ENCODE results near the gene ZNF213.
"Not testable (repeated sequence)": the region's sequence is repeated elsewhere in the genome, so short reads cannot be mapped to it uniquely, and the experiment has no call there.

The ZNF213 gene

DNA sequence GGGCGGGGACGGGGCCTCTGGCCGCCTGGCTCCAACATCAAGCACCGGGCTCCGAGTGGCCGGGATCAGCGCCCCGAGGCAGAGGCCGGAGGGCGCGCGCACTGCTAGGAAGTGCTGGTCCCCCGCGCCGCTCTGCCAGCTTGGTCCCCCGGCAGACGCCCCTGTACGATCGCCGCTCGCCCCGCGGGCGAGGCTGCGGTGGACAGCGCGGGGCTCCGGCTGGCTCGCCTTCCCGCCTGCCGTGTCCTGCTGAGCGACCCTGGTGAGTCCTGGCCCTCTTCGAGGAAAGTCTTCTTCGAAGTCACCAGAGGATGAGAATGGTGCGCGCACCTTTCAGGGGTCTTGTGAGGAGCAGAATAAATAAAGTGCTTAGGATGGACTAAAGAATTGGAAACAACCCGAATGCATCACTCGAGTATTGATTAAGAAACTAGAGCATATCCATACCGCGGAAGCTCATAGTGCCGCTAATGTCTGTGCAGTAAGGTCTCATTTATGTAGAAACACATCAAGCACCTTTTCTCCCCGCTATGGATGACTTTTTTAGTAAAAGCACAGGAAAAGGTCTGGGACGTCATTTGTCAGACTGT is 392 bp downstream of the ZNF213 start:
- H3K4me1 Mint-ChIP-seq (ENCODE audit: low read depth), result peaks cover 27% of the 10 kb centered on the region
- H3K9me3 Mint-ChIP-seq, result no peaks in the 10 kb centered on the region
- H3K36me3 Mint-ChIP-seq (ENCODE audit: low read depth), result peaks cover 56% of the 10 kb centered on the region
- H3K27ac Mint-ChIP-seq, result peak overlapping the region; percentile 97
- H3K4me3 Mint-ChIP-seq, result peak overlapping the region; percentile 99
- no peaks in the 10 kb centered on the region for H3K27me3 Mint-ChIP-seq
- no peak for DNase-seq

DNA sequence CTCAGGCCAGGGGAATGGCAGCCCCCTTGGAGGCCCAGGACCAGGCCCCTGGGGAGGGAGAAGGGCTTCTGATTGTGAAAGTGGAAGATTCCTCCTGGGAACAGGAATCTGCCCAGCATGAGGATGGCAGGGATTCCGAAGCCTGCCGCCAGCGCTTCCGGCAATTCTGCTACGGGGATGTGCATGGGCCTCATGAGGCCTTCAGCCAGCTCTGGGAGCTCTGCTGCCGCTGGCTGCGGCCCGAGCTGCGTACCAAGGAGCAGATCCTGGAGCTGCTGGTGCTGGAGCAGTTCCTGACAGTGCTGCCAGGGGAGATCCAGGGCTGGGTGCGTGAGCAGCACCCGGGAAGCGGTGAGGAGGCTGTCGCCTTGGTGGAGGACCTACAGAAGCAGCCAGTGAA is 2.4 kb downstream of the ZNF213 start:
- H3K27me3 Mint-ChIP-seq, result no peaks in the 10 kb centered on the region
- peaks cover 53% of the 10 kb centered on the region for H3K36me3 Mint-ChIP-seq (ENCODE audit: low read depth)
- H3K9me3 Mint-ChIP-seq, result no peaks in the 10 kb centered on the region
- no peak overlapping the region for H3K4me3 Mint-ChIP-seq
- DNase-seq, result no peak
- peak overlapping the region; percentile 29 for H3K27ac Mint-ChIP-seq
- H3K4me1 Mint-ChIP-seq (ENCODE audit: low read depth), result peaks cover 20% of the 10 kb centered on the region

DNA sequence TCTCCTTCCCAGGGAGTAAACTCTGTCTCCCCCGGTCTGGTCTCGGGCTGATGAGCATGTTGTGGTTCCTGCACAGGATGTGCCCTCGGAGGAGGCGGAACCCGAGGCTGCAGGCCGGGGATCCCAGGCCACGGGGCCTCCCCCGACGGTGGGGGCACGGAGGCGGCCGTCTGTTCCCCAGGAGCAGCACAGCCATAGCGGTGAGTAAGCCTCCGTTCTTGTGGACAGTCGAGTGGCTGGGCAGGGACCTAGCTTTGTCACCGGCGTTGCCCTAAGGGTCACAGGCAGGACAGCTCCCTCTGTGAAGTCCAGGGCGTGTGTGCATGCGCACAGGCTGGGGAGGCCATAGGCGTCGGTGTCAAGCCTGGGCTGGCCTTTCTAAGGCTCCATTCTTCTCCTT is 3.5 kb downstream of the ZNF213 start:
- no peaks in the 10 kb centered on the region for H3K9me3 Mint-ChIP-seq
- H3K4me1 Mint-ChIP-seq (ENCODE audit: low read depth), result peaks cover 15% of the 10 kb centered on the region
- no peak overlapping the region for H3K27ac Mint-ChIP-seq
- no peak for DNase-seq
- H3K36me3 Mint-ChIP-seq (ENCODE audit: low read depth), result peaks cover 54% of the 10 kb centered on the region
- no peaks in the 10 kb centered on the region for H3K27me3 Mint-ChIP-seq
- no peak overlapping the region for H3K4me3 Mint-ChIP-seq

DNA sequence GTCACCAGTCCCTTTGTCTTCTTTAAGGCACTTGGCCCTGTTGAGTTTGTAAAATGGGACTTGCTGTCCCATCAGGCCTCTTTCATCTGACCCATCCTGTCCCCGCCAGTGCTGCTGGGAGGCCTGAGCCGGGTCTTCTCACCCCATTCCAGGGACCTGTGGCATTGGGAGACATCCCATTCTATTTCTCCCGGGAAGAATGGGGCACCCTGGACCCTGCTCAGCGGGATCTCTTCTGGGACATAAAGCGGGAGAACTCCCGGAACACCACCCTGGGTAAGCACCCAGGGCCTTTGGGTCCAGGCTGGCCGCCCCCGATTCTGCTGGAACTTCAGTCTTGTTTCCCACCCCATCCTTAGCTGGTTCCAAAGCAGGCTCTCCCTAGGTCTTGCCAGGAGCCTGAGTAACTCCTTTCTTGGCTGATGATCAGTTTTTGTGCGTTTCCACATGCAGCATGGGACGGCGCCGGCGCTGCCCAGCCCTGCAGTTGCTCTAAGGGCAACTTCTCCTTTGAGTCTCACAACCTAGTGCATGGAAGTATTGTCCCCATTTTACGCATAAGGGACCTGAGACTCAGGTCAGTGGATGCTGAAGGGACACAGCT is 4.1 kb downstream of the ZNF213 start:
- DNase-seq, result no peak
- H3K4me3 Mint-ChIP-seq, result no peak overlapping the region
- no peaks in the 10 kb centered on the region for H3K9me3 Mint-ChIP-seq
- H3K27me3 Mint-ChIP-seq, result no peaks in the 10 kb centered on the region
- H3K36me3 Mint-ChIP-seq (ENCODE audit: low read depth), result peaks cover 51% of the 10 kb centered on the region
- no peak overlapping the region for H3K27ac Mint-ChIP-seq
- H3K4me1 Mint-ChIP-seq (ENCODE audit: low read depth), result peaks cover 12% of the 10 kb centered on the region

DNA sequence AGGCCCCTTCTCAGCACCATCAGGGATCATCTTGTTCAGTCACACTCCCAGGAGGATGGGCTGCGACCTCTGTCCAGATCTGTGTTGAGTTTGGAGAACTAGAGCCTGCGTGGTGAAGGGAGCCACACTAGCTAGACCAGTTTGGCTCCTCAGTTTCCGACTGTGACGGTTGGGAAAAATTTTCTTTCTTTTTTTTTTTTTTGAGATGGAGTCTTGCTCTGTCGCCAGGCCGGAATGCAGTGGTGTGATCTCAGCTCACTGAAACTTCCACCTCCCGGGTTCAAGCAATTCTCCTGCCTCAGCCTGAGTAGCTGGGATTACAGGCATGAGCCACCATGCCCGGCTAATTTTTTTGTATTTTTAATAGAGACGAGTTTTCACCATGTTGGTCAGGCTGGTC is 4.7 kb downstream of the ZNF213 start:
- not testable (repeated sequence) for H3K9me3 Mint-ChIP-seq, H3K4me3 Mint-ChIP-seq, H3K27ac Mint-ChIP-seq, DNase-seq, H3K27me3 Mint-ChIP-seq
- peaks cover 45% of the 10 kb centered on the region for H3K36me3 Mint-ChIP-seq (ENCODE audit: low read depth)
- H3K4me1 Mint-ChIP-seq (ENCODE audit: low read depth), result peaks cover 12% of the 10 kb centered on the region

DNA sequence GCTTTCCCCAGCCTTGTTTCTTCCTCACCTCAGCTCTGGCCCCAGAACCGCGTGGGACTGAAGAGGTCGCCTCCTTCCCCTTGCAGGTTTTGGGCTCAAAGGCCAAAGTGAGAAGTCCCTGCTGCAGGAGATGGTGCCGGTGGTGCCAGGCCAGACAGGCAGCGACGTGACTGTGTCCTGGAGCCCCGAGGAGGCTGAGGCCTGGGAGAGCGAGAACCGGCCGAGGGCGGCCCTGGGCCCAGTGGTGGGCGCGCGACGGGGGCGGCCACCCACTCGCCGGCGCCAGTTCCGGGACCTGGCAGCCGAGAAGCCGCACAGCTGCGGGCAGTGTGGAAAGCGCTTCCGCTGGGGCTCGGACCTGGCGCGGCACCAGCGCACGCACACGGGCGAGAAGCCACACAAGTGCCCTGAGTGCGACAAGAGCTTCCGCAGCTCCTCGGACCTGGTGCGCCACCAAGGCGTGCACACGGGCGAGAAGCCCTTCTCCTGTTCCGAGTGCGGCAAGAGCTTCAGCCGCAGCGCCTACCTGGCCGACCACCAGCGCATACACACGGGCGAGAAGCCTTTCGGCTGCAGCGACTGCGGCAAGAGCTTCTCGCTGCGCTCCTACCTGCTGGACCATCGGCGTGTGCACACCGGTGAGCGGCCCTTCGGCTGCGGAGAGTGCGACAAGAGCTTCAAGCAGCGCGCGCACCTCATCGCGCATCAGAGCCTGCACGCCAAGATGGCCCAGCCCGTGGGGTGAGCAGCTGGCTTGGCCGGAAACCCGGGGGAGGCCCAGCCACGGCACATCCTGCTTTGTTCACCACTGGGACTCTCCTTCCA is 6.0 kb downstream of the ZNF213 start:
- Mint-ChIP-seq H3K4me3 (no peak overlapping the region), H3K27ac (no peak overlapping the region), H3K4me1 (ENCODE audit: low read depth) (peaks cover 8% of the 10 kb centered on the region), H3K9me3 (no peaks in the 10 kb centered on the region), H3K36me3 (ENCODE audit: low read depth) (peaks cover 40% of the 10 kb centered on the region), H3K27me3 (no peaks in the 10 kb centered on the region)
- DNase-seq, result no peak

DNA sequence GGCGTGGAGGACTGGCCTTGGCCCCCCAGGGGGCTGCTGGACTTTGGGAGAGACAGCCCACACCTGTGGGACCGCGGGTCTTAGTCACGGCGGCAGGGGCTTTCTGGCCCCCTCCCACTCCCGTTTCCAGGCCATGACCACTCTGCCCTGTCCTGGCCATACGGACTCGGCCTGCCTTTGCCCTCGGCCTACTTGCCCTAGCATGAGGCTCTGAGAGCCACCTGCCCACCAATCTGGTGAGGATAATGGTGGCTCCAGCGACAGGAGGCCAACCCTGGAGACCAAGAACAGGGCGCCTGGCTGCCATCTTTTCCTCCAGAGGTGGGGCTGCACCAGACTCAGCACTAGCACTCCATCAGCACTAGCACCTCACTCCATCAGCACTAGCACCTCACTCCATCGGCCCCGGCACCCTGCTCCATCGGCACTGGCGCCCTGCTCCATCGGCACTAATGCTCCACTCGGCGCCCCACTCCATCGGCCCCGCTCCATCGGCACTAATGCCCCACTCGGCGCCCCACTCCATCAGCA is 7.0 kb downstream of the ZNF213 start:
- no peak for DNase-seq
- no peak overlapping the region for H3K27ac Mint-ChIP-seq
- no peak overlapping the region for H3K4me3 Mint-ChIP-seq
- peaks cover 40% of the 10 kb centered on the region for H3K36me3 Mint-ChIP-seq (ENCODE audit: low read depth)
- no peaks in the 10 kb centered on the region for H3K27me3 Mint-ChIP-seq
- peaks cover 3% of the 10 kb centered on the region for H3K4me1 Mint-ChIP-seq (ENCODE audit: low read depth)
- no peaks in the 10 kb centered on the region for H3K9me3 Mint-ChIP-seq

DNA sequence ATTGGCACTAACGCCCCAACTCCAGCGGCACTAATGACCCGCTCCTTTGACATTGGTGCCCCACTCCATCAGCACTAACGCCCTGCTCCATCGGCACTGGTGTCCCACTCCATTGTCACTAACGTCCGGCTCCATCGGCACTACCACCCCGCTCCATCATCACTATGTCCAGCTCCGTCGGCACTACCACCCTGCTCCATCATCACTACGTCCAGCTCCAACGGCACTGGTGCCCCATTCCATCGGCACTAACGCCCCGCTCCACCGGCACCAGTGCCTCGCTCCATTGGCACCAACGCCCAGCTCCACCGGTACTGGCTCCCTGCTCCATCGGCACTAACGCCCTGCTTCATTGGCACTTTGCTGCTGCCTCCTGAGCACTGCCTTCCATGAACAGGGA is 7.5 kb downstream of the ZNF213 start:
- Mint-ChIP-seq H3K36me3 (ENCODE audit: low read depth) (peaks cover 39% of the 10 kb centered on the region), H3K27ac (no peak overlapping the region), H3K27me3 (no peaks in the 10 kb centered on the region), H3K4me3 (no peak overlapping the region), H3K9me3 (no peaks in the 10 kb centered on the region), H3K4me1 (ENCODE audit: low read depth) (no peaks in the 10 kb centered on the region)
- DNase-seq, result no peak

DNA sequence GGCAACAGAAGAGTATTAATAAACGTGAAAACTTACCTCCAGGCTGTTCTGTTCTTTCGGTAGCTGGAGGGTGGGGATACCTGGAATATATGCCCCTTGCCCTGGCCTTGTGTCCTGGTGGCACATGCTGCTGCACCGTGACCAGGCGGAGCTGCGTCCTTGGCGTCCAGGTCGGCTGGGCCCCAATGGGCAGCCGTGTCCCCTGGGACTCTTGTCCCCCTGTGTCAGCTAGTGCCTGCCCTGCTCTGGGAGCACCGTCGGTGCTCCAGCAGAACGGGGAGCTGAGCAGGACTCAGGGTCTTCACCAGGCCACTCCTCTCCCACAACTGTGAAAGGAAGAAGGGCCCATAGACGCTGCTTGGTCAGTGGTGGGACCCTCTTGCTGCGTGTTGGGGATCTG is 7.9 kb downstream of the ZNF213 start:
- no peak overlapping the region for H3K27ac Mint-ChIP-seq
- H3K4me1 Mint-ChIP-seq (ENCODE audit: low read depth), result no peaks in the 10 kb centered on the region
- H3K36me3 Mint-ChIP-seq (ENCODE audit: low read depth), result peaks cover 35% of the 10 kb centered on the region
- H3K4me3 Mint-ChIP-seq, result no peak overlapping the region
- no peaks in the 10 kb centered on the region for H3K27me3 Mint-ChIP-seq
- no peak for DNase-seq
- no peaks in the 10 kb centered on the region for H3K9me3 Mint-ChIP-seq

DNA sequence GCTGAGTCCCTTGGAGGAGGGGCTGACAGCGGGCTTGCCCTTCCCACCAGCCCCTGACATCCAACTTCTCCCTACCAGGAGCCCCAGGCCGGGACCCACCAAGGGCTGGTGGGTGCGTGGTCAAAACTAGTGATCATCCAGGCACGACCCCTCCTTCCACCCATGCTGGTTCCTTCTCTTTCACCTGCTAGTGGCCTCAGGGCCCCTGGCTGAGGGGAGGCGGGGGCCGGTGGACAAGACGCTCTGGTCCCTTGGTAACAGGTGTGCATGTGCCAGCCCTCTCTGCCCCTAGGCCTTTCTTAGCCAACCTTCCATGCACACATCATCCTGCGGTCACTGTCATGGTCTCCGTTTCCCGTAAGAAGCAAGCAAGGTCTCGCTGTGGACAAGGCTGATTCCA is 8.4 kb downstream of the ZNF213 start:
- no peaks in the 10 kb centered on the region for H3K27me3 Mint-ChIP-seq
- peaks cover 30% of the 10 kb centered on the region for H3K36me3 Mint-ChIP-seq (ENCODE audit: low read depth)
- H3K27ac Mint-ChIP-seq, result no peak overlapping the region
- DNase-seq, result no peak
- no peaks in the 10 kb centered on the region for H3K9me3 Mint-ChIP-seq
- H3K4me1 Mint-ChIP-seq (ENCODE audit: low read depth), result no peaks in the 10 kb centered on the region
- no peak overlapping the region for H3K4me3 Mint-ChIP-seq

DNA sequence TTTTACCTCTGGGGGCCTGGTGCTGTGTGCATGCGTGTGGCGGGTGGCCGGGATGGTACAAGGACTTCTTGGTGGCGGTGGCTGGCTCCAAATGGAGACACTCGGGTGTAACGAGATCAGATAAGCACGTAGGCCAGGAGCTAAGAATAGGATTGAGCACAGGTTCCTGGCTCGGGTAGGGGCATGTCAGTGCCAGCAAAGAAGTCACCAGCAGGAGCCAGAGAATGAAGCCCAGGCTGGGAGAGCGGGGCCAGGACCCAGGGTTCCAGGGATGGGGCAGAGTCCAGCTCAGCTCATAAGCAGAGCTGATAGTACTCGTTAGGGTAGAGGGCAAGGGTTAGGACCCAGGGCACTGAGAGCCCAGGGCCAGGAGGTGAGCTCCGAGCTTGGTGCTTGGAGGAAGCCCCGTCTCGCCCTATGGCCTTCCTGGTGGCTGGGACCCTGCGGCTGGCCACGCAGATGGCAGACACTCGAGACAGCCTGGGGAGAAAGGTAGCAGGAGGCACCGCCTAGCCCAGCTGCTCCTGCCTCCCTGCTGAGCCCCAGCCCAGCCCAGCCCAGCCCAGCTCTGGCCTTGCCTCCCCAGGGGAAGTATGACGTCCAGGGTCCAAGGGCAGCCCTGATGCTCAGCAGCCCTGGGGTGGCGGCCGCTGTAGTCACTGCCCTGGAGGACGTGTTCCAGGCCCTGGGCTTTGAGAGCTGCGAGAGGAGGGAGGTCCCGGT is 8.9 kb downstream of the ZNF213 start:
- H3K36me3 Mint-ChIP-seq (ENCODE audit: low read depth), result peaks cover 28% of the 10 kb centered on the region
- H3K27me3 Mint-ChIP-seq, result no peaks in the 10 kb centered on the region
- no peaks in the 10 kb centered on the region for H3K9me3 Mint-ChIP-seq

DNA sequence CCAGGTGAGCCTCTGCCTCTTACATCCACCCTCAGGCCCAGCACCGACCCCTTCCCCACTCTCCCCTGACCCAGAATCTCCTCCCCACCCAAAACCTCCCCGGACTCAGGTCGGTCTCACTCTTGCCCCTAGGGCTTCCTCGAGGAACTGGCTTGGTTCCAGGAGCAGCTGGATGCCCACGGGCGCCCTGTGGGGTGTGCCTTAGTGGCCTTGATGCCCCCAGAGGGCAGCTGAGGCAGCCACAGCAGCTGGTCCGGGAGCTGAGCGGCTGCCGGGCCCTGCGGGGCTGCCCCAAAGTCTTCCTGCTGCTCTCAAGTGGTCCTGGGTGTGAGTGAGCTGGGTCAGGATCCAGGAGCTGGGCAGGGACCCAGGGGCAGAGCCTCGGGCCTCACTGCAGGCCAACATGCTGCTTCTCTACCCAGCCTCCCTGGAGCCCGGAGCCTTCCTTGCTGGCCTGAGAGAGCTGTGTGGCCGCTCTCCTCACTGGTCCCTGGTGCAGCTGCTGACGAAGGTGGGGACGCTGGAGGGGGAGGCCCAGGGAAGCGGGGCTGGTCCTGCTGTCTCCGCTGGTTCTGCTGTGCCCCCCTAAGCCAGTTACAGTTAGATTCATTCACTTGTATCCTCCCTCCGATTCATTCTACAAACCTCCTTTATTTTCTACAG is 9.6 kb downstream of the ZNF213 start:
- no peak for DNase-seq
- H3K36me3 Mint-ChIP-seq (ENCODE audit: low read depth), result peaks cover 22% of the 10 kb centered on the region
- peaks cover 6% of the 10 kb centered on the region for H3K4me1 Mint-ChIP-seq (ENCODE audit: low read depth)
- H3K27me3 Mint-ChIP-seq, result no peaks in the 10 kb centered on the region
- no peak overlapping the region for H3K4me3 Mint-ChIP-seq
- no peaks in the 10 kb centered on the region for H3K9me3 Mint-ChIP-seq
- no peak overlapping the region for H3K27ac Mint-ChIP-seq

More for the DNA sequence above, 8.9 kb downstream of the ZNF213 start:
- DNase-seq, result no peak
- no peak overlapping the region for H3K4me3 Mint-ChIP-seq
- no peak overlapping the region for H3K27ac Mint-ChIP-seq
- no peaks in the 10 kb centered on the region for H3K4me1 Mint-ChIP-seq (ENCODE audit: low read depth)

DNA sequence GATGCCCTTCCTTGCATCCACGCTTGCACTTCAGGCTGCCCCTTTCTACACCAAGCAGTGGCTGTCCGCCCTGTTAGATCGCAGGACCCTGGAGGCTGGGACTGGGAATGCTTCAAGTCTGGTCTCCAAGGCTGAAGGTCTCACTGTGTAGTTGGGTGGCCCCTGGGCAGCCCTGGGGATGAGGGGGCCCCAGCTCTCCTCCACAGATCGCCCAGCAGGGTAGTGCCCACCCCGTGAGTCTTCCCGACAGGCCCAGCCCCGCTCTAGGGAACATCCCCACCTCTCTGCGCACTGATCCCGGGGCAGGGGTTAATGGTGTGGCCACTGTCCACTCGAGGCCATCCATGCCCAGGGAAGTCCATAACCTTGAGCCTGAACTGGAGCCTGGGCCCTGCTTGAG is 10.3 kb downstream of the ZNF213 start:
- Mint-ChIP-seq H3K4me3 (no peak overlapping the region), H3K36me3 (ENCODE audit: low read depth) (peaks cover 22% of the 10 kb centered on the region), H3K27ac (no peak overlapping the region), H3K27me3 (no peaks in the 10 kb centered on the region), H3K9me3 (no peaks in the 10 kb centered on the region), H3K4me1 (ENCODE audit: low read depth) (peaks cover 11% of the 10 kb centered on the region)
- DNase-seq, result no peak

DNA sequence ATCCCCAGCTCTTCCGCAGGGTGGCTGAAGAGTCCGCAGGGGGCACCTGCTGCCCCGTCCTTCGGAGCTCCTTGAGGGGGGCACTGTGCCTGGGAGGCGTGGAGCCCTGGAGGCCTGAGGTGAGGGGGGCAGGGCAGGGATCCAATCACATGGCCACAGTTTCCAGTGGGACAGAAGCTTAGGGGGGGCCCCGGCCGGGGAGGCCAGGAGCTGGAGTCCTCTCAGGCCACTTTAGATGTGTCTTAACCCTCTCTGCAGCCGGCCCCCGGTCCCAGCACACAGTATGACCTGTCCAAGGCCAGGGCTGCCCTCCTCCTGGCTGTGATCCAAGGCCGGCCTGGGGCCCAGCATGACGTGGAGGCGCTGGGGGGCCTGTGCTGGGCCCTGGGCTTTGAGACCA is 10.8 kb downstream of the ZNF213 start:
- no peak overlapping the region for H3K27ac Mint-ChIP-seq
- no peaks in the 10 kb centered on the region for H3K27me3 Mint-ChIP-seq
- no peaks in the 10 kb centered on the region for H3K9me3 Mint-ChIP-seq
- H3K4me1 Mint-ChIP-seq (ENCODE audit: low read depth), result peaks cover 12% of the 10 kb centered on the region
- DNase-seq, result no peak
- H3K36me3 Mint-ChIP-seq (ENCODE audit: low read depth), result peaks cover 19% of the 10 kb centered on the region
- H3K4me3 Mint-ChIP-seq, result no peak overlapping the region
